Spinal cord (tissue), 10 donors: ENCODE data around the gene AUTS2. TPM values are rescaled to one million over a fixed set of nuclear protein-coding genes. Genes with fewer than 3 reads are reported as not detected.

ENCODE experiments used
- DNase-seq, 6 donors: peaks; one replicate each; pipeline versions ENCODE4 v3.0.0 to v3.0.0-alpha.2; 2013 to 2015; ENCODE audit warnings: low spot score in 6 of 6, low read depth in 4 of 6
- H3K27ac ChIP-seq: one replicate; pipeline ENCODE4 v1.5.1; 2013; ENCODE audit warnings: low read depth, low read length, control low read depth
- H3K27me3 ChIP-seq: one replicate; pipeline ENCODE4 v1.6.1; 2013; ENCODE audit warnings: low read length; ENCODE audit not compliant: control insufficient read depth, insufficient read depth
- H3K36me3 ChIP-seq: one replicate; pipeline ENCODE4 v1.6.1; 2013; ENCODE audit warnings: low read length; ENCODE audit not compliant: control insufficient read depth, insufficient read depth
- H3K4me1 ChIP-seq: one replicate; pipeline ENCODE4 v1.6.1; 2013; ENCODE audit warnings: low read length; ENCODE audit not compliant: control insufficient read depth, insufficient read depth
- H3K4me3 ChIP-seq: one replicate; pipeline ENCODE4 v1.5.1; 2013; ENCODE audit warnings: low read depth, low read length, control low read depth
- H3K9me3 ChIP-seq: one replicate; pipeline ENCODE4 v1.6.1; 2013; ENCODE audit warnings: low read length; ENCODE audit not compliant: control insufficient read depth, insufficient read depth
- WGBS: methylation state at CpG from one replicate; pipeline ENCODE4 v1.1.5; 2013; ENCODE audit warnings: missing lambda C conversion rate; ENCODE audit not compliant: insufficient coverage; 5-methylcytosine and 5-hydroxymethylcytosine counted together
- polyA plus RNA-seq, 2 donors: library from polyadenylated mRNA; unstranded; fragments of 120-200 nt; gene quantifications; one replicate each; pipeline ENCODE4 v1.2.1, GENCODE V29; 2013; ENCODE audit not compliant: insufficient read length in 2 of 2
- total RNA-seq, 2 donors: library from RNA; depleted of rRNA in 1 of 2; stranded (reverse); fragments of 120-200 nt in 1 of 2; fragments of >200 nt in 1 of 2; gene quantifications; one replicate each; pipeline versions ENCODE4 v1.2.3 to v1.2.4, GENCODE V29; 2013 to 2014
- donor health status: healthy.

AUTS2 gene
- total and polyA plus RNA-seq, 4 donors: 56.2 to 214 (median 135) TPM

- Histone ChIP-seq H3K4me1 (peaks cover 15% of the 10 kb centered on the region), H3K27me3 (no peaks in the 10 kb centered on the region), H3K9me3 (no peaks in the 10 kb centered on the region), H3K27ac (no peak overlapping the region), H3K36me3 (peaks cover 5% of the 10 kb centered on the region), H3K4me3 (no peak overlapping the region)
- WGBS: 72% methylated on average over 5 of the region's 6 CpGs
- DNase-seq: peak in 2 of 6 donors; percentile 44 to 55
Observed at GRCh38 chr7:70494225-70495032, 896.2 kb downstream of the AUTS2 start.

DNA sequence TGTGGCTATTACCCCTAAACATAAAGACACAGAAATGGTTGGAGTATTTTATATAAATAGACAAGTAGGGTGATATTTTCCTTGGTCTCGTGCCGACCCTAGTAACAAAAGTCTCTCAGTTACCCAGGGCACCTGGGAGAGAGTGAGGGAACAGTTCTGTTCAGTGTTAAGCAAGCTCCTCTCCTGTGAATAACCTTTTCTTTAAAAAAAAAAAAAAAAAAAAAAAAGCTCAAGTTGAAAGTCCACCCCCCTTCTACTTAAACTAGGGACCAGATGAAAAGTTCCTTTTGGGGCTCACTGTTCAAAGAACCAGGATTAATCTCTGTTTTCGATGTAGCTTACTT, 896.7 kb downstream of the AUTS2 start:
- WGBS: no CpG with 5 or more reads among the region's 3 CpGs
- Histone ChIP-seq H3K36me3 (peaks cover 5% of the 10 kb centered on the region), H3K27me3 (no peaks in the 10 kb centered on the region)

DNA sequence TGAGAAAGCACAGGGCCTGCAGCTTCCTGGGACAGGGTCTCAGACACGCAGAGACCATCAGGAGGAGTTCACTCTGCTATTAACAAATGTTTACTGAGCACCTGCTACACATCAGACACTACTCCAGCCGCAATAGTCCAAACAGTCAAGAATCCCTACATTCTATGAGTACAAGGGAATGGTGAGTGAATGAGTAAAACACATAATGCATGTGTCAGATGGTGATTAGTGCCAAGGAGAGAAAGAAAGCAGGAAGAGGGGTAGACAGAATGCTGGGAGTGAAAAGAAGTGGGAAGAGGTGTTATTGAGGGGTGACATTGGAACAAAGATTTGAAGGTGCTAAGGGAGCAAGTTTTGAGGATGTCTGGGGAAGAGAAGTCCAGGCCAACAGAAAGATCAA, 899.5 kb downstream of the AUTS2 start:
- Histone ChIP-seq H3K27me3 (no peaks in the 10 kb centered on the region), H3K9me3 (no peaks in the 10 kb centered on the region), H3K27ac (no peak overlapping the region), H3K4me3 (no peak overlapping the region), H3K36me3 (peaks cover 5% of the 10 kb centered on the region), H3K4me1 (peaks cover 15% of the 10 kb centered on the region)
- 86% methylated on average over 1 of the region's 2 CpGs for WGBS
- DNase-seq: peak in 1 of 6 donors; percentile 25

More for the DNA sequence above, 896.7 kb downstream of the AUTS2 start:
- Histone ChIP-seq H3K4me3 (no peak overlapping the region), H3K4me1 (peaks cover 15% of the 10 kb centered on the region), H3K27ac (no peak overlapping the region), H3K9me3 (no peaks in the 10 kb centered on the region)
- DNase-seq: no peak

DNA sequence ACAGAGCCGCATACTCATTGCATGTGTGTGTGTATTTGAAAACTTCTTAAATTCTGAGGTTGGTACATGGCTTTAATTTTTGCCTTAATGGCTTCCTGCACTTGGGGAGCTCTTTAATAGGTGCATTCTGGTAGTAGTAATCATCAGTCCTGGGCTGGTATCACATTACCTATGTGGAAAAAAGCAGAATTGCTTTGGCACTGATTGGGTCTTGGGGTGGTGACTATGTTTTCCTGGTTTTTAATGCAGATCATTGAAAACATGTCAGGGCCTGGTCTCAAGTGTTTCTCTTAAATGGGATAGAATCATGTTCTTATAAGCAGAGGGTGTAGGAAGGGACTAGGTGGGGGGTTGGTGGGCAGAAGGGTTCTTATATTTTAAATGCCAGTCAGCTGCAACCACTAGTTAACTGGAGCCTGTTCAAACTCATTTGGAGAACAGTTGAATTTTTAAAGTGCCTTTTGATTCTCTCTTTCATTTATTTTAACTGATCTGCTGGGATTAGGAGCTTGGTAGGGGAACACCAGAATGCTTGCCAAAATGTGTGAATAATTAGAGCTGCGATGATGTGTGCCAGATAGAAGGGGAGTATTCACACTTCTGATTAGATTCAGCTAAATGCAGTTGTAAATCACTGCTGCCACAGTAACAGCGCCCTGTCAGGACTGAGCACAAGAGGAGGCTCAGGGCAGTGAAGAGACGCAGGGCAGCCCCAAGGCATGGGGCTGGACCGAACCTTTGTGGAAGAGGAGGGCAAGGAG, 900.1 kb downstream of the AUTS2 start:
- Histone ChIP-seq H3K4me1 (peaks cover 15% of the 10 kb centered on the region), H3K4me3 (no peak overlapping the region), H3K36me3 (peaks cover 5% of the 10 kb centered on the region), H3K27ac (no peak overlapping the region), H3K27me3 (no peaks in the 10 kb centered on the region), H3K9me3 (no peaks in the 10 kb centered on the region)
- DNase-seq: peak in 4 of 6 donors; percentile 45 to 96 (median 76)
- WGBS: 28% methylated on average over 5 of the region's 5 CpGs

- WGBS: 88% methylated on average over 4 of the region's 7 CpGs
Observed at GRCh38 chr7:70500261-70500660, 902.0 kb downstream of the AUTS2 start.

GRCh38 chr7:70502117-70502863, 904.0 kb downstream of the AUTS2 start:
- WGBS: 96% methylated on average over 5 of the region's 8 CpGs

More at GRCh38 chr7:70500261-70500660, 902.0 kb downstream of the AUTS2 start:
- no peak for DNase-seq
- H3K27me3 ChIP-seq: no peaks in the 10 kb centered on the region
- H3K9me3 ChIP-seq: no peaks in the 10 kb centered on the region
- H3K36me3 ChIP-seq: peaks cover 5% of the 10 kb centered on the region
- no peak overlapping the region for H3K27ac ChIP-seq
- H3K4me1 ChIP-seq: peaks cover 15% of the 10 kb centered on the region
- no peak overlapping the region for H3K4me3 ChIP-seq

DNA sequence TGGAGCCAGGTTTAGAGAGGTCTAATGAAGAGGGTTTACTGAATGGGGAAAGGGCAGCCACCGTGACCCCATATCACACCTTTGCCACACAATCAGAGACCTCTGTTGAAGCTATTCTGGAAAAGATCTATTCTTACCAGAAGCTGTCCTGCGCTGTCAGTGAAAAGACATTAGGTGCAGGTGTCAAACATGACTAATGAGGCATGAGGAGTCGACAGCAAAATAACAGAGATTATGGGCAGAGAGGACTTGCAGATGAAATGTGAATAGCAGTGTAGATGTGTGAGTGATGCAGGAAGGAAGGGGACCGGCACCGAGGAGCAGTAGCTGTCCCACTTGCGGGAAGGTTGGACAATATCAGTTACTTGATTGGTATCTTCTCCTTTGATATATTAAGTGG, 906.0 kb downstream of the AUTS2 start:
- Histone ChIP-seq H3K9me3 (no peaks in the 10 kb centered on the region), H3K27ac (no peak overlapping the region), H3K4me1 (peaks cover 5% of the 10 kb centered on the region), H3K4me3 (no peak overlapping the region), H3K36me3 (no peaks in the 10 kb centered on the region), H3K27me3 (no peaks in the 10 kb centered on the region)
- no peak for DNase-seq
- 81% methylated on average over 4 of the region's 6 CpGs for WGBS

More at GRCh38 chr7:70502117-70502863, 904.0 kb downstream of the AUTS2 start:
- no peaks in the 10 kb centered on the region for H3K27me3 ChIP-seq
- H3K9me3 ChIP-seq: no peaks in the 10 kb centered on the region
- no peak overlapping the region for H3K4me3 ChIP-seq
- H3K36me3 ChIP-seq: no peaks in the 10 kb centered on the region
- H3K27ac ChIP-seq: no peak overlapping the region
- H3K4me1 ChIP-seq: peaks cover 19% of the 10 kb centered on the region
- no peak for DNase-seq

DNA sequence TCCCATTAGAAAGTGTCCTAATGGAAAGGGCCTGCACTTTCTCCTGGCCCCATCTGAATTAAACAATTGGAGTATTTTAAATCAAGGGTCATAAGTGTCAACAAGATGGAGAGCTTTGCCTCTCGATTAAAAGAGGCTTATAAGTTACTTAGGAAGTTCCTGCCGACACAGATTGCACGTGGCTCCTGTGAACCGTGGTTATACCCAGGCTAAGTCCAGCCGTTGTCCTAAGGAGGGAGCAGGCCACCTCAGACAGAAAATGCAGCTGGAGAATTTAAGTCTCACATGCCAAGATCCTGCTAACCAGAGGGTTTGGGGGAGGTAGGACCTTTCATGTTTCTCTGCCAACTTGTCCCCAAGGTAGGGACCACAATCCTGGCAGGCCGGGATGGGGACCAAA, 907.2 kb downstream of the AUTS2 start:
- Histone ChIP-seq H3K27me3 (no peaks in the 10 kb centered on the region), H3K4me1 (peaks cover 4% of the 10 kb centered on the region), H3K36me3 (no peaks in the 10 kb centered on the region), H3K9me3 (no peaks in the 10 kb centered on the region), H3K4me3 (no peak overlapping the region), H3K27ac (no peak overlapping the region)
- 78% methylated on average over 4 of the region's 6 CpGs for WGBS
- no peak for DNase-seq

- no peaks in the 10 kb centered on the region for H3K36me3 ChIP-seq
- H3K4me3 ChIP-seq: no peak overlapping the region
- no peak overlapping the region for H3K27ac ChIP-seq
- no peaks in the 10 kb centered on the region for H3K27me3 ChIP-seq
- H3K4me1 ChIP-seq: peaks cover 4% of the 10 kb centered on the region
- 76% methylated on average over 8 of the region's 9 CpGs for WGBS
- no peaks in the 10 kb centered on the region for H3K9me3 ChIP-seq
- no peak for DNase-seq
Observed at GRCh38 chr7:70505886-70506285, 907.6 kb downstream of the AUTS2 start.
